GM12892 (cell line): ENCODE data around the gene CEP95.

Source experiments
- POLR2A ChIP-seq: IDR thresholded peaks from 2 replicates; pipeline ENCODE4 v1.6.1; 2011; ENCODE audit warnings: low read depth, low read length, control low read depth
- POLR2AphosphoS5 ChIP-seq: IDR thresholded peaks from 2 replicates; pipeline ENCODE4 v1.6.1; 2011; ENCODE audit warnings: low read depth, low read length, control low read depth

DNA sequence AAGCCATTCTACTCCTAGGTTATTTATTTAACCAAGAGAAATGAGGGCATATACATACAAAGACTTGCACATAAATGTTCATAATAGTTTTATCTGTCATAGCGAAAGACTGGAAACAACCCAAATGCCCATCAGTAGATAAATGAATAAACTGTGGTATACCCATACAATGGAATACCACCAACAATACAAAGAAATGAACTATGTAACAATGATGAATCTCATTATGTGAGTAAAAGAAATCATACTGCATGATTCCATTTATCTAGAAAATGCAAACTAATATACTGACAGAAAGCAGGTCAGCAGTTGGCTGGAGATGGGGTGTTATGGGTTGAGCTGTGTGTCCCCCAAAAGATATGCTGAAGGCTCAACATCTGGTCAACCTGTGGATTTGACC, 57.3 kb downstream of the CEP95 start:
- no peak for TF ChIP-seq POLR2AphosphoS5
- TF ChIP-seq POLR2A: no peak
